BJ (cell line): ENCODE results near the gene GPR137B. TPM values are rescaled to one million over a fixed set of nuclear protein-coding genes. Genes with fewer than 3 reads are reported as not detected.

Experiments used
- CTCF ChIA-PET: fragments of 350-600 bp; formaldehyde crosslinking; extraction: SDS; loops from one replicate; lab custom pipeline; 2021; ENCODE audit warnings: antibody characterized with exemption, inconsistent platforms; lab: Yijun Ruan, JAX
- POLR2A ChIA-PET: fragments of 300-600 bp; sonication (Branson Sonifier 250); formaldehyde crosslinking; extraction: SDS; loops from one replicate; lab custom pipeline; 2021; ENCODE audit warnings: antibody characterized with exemption; lab: Charles Lee
- DNase-seq: peaks from one replicate; pipeline ENCODE4 v3.0.0-alpha.2; 2011; ENCODE audit warnings: low read depth
- H3K27me3 ChIP-seq: 2 replicates; pipeline ENCODE4 v1.6.0; 2011; ENCODE audit warnings: low read length; ENCODE audit not compliant: control insufficient read depth, insufficient read depth
- H3K36me3 ChIP-seq: 2 replicates; pipeline ENCODE4 v1.5.1; 2011; ENCODE audit warnings: low read length; ENCODE audit not compliant: control insufficient read depth, insufficient read depth
- H3K4me3 ChIP-seq: 2 replicates; pipeline ENCODE4 v1.5.1; 2011; ENCODE audit warnings: low read depth, mild to moderate bottlenecking, control low read depth, low read length
- polyA plus RNA-seq: library from polyadenylated mRNA; depleted of rRNA; stranded (reverse); fragments of >200 nt; gene quantifications from 2 replicates; pipeline ENCODE4 v1.2.3, GENCODE V29; 2011
- TF ChIP-seq, protein P1 (sequence below): IDR thresholded peaks from 2 replicates; pipeline ENCODE4 v1.5.1; 2011; ENCODE audit warnings: low read depth, mild to moderate bottlenecking, control low read depth, inconsistent platforms, low read length, moderate library complexity; ENCODE audit not compliant: insufficient read depth

GPR137B gene
- polyA plus RNA-seq, 1 experiment, result 7.8 TPM

DNA sequence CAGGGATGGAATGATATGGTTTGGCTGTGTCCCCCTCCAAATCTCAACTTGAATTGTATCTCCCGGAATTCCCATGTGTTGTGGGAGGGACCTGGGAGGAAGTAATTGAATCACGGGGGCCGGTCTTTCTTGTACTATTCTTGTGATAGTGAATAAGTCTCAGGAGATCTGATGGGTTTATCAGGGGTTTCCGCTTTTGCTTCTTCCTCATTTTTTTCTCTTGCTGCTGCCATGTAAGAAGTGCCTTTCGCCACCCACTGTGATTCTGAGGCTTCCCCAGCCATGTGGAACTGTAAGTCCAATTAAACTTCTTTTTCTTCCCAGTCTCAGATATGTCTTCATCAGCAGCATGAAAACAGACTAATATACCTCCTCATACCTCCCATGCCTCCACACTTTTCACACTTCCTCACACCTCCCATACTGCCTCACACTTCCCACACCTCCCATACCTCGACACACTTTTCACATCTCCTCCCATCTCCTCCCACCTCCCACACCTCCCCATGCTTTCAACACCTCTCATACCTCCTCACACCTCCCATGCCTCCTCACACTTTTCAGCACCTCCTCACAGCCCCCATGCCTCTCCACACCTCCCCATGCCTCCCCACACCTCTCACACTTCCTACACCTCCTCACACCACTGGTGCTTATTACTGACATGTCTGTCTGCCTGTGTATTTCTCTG is 21.3 kb downstream of the GPR137B start:
- DNase-seq, result no peak
- TF ChIP-seq, protein P1, sequence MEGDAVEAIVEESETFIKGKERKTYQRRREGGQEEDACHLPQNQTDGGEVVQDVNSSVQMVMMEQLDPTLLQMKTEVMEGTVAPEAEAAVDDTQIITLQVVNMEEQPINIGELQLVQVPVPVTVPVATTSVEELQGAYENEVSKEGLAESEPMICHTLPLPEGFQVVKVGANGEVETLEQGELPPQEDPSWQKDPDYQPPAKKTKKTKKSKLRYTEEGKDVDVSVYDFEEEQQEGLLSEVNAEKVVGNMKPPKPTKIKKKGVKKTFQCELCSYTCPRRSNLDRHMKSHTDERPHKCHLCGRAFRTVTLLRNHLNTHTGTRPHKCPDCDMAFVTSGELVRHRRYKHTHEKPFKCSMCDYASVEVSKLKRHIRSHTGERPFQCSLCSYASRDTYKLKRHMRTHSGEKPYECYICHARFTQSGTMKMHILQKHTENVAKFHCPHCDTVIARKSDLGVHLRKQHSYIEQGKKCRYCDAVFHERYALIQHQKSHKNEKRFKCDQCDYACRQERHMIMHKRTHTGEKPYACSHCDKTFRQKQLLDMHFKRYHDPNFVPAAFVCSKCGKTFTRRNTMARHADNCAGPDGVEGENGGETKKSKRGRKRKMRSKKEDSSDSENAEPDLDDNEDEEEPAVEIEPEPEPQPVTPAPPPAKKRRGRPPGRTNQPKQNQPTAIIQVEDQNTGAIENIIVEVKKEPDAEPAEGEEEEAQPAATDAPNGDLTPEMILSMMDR, result no peak
- Histone ChIP-seq H3K36me3 (no peaks in the 10 kb centered on the region), H3K27me3 (no peaks in the 10 kb centered on the region), H3K4me3 (no peak overlapping the region)
- ChIA-PET POLR2A (no interaction called here), CTCF (interaction anchor here (0.7 kb wide), 1 partner anchor 322 kb away, joined by 3 read pairs; no protein-coding TSS in a partner anchor)

DNA sequence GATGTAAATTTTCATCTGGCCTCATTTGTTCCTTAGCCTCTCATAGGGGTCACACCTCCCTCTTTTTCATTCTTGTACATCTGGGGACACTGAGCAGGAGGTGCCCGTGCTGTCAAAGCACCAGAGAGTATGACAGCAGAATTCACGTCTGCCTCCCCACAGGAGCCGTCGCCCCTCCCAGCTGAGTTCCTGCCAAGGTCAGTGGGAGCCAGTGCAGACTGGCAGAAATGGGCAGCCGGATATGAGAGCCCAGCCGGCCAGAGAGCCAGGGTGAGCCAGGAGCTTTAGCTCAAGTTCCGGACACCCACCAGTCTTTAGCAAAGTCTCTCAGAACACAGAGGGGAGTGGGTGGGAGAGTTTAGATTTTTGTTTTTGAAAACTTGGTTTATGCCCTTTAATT is 21.9 kb downstream of the GPR137B start:
- CTCF ChIA-PET, result no interaction called here
- no peaks in the 10 kb centered on the region for H3K36me3 ChIP-seq
- no peak for DNase-seq
- POLR2A ChIA-PET, result no interaction called here
- TF ChIP-seq, protein P1, result no peak
- no peaks in the 10 kb centered on the region for H3K27me3 ChIP-seq
- no peak overlapping the region for H3K4me3 ChIP-seq

DNA sequence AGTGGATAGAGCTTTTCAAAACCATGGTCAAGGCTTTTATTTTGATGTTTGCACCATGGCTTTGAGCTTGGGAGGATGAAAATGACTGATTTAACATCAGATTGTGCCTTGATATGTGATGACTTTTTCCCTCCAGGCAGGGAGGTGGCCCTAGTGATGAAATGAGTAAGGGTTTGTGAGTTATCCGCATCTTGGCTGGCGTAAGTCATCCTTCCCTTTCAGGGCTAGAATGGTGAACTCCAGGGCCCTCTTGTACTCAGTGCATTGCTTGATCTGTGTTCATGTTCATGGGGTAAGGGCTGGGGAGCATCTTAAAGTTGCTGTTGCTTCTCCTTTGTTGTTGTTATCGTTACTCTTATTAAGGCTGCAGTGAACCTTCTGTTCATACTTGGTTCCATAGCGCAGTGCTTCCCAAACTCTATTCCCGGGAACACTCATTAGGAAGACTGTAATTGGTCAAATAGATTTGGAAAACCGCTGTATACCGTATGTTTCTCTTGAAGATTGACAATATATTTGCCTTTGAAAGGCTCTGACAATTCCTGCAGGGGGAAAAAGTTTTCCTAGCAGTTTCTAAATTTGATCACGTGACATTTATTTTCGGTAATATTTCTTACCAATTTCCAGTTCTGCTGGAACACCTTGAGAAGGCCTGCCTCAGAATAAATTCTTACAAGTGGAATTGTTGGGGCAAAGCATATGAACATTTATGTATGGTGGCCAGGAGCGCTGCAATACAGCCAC is 23.1 kb downstream of the GPR137B start:
- no peaks in the 10 kb centered on the region for H3K36me3 ChIP-seq
- TF ChIP-seq, protein P1, result no peak
- H3K4me3 ChIP-seq, result no peak overlapping the region
- ChIA-PET CTCF (interaction anchor here (0.6 kb wide), 1 partner anchor 169 kb away, joined by 3 read pairs; no protein-coding TSS in a partner anchor), POLR2A (no interaction called here)
- DNase-seq, result no peak
- H3K27me3 ChIP-seq, result no peaks in the 10 kb centered on the region

DNA sequence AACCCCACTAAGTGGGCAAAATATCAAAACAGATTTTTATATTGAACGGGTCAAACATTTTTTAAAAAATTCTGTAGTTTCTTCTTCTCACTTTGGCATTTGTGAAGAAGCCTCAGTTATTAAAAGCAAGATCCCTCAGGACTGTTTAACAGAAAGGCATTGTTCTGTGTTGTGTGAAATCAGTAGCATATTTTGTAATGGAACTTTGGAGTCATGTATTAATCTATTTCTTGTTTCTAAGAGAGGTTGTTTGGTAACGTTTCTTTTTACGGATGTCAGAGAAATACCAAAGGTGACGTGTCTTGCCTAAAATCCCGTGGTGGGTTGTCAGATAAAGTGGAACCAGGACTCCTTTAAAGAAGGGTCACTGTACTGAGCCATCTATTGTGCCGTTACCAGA is 23.7 kb downstream of the GPR137B start:
- DNase-seq, result no peak
- Histone ChIP-seq H3K36me3 (no peaks in the 10 kb centered on the region), H3K27me3 (no peaks in the 10 kb centered on the region), H3K4me3 (no peak overlapping the region)
- ChIA-PET CTCF (no interaction called here), POLR2A (no interaction called here)
- TF ChIP-seq, protein P1, result no peak

DNA sequence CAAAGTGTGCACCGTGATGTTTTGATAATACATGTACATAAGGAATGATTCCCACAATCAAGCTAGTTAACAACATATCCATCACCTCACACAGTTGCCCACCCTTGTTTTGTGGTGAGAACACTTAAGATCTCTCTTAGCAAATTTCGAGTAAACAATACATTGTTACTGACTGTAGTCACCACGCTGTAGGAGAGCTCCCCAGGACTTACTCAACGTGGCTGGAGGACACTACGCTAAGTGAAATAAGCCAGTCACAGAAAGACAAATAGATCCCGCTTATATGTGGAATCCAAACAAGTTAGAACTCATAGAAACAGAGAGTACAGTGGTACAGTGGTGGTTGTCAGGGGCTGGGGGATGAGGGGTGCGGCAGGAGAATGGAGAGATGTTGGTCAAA is 24.8 kb downstream of the GPR137B start:
- ChIA-PET POLR2A (no interaction called here), CTCF (no interaction called here)
- no peaks in the 10 kb centered on the region for H3K27me3 ChIP-seq
- no peak for DNase-seq
- TF ChIP-seq, protein P1, result no peak
- H3K4me3 ChIP-seq, result no peak overlapping the region
- no peaks in the 10 kb centered on the region for H3K36me3 ChIP-seq
